Measurements from ENCODE around the gene LRRC49.

GRCh38 chr15:71098920-71099319 is 206.3 kb downstream of the LRRC49 start:
- TF ChIP-seq CTCF (optimal IDR thresholded peaks at IDR 0.05 in 1 of 3, IDR thresholded peaks at IDR 0.05 in 1 of 3, conservative IDR thresholded peaks at IDR 0.05 in 1 of 3; ENCODE audit: extremely low read depth in 1 of 3, insufficient read depth in 2 of 3, low read length in 3 of 3) (peak in 1 of 3 experiments; percentile 8), EZH2 (IDR thresholded peaks at IDR 0.05; ENCODE audit: low read length) (no peak)

All from keratinocyte (primary cell).